ENCODE measurements around the gene IQCB1.
"Not testable (repeated sequence)": the region's sequence is repeated elsewhere in the genome, so short reads cannot be mapped to it uniquely, and the experiment has no call there.

The IQCB1 gene

DNA sequence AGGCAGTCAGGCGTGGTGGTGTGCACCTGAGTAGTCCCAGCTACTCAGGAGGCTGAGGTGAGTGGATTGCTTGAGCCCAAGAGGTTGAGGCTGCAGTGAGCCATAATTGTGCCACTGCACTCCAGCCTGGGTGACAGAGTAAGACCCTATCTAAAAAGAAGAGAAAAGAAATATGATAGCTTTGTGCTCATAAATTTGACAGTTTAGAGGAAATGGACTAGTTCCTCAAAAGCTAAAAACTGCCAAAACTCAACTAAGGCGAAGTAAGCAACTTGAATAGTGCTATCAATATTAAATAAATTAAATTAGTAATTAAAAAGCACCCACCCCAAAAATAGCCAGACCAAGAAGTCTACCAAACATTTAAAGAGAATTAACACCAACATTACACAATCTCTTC is 34.9 kb upstream of the IQCB1 start:
- TF ChIP-seq ZC3H10 (CRISPR knock-in tag; IDR thresholded peaks at IDR 0.05), result no peak
- TF ChIP-seq, protein P1, sequence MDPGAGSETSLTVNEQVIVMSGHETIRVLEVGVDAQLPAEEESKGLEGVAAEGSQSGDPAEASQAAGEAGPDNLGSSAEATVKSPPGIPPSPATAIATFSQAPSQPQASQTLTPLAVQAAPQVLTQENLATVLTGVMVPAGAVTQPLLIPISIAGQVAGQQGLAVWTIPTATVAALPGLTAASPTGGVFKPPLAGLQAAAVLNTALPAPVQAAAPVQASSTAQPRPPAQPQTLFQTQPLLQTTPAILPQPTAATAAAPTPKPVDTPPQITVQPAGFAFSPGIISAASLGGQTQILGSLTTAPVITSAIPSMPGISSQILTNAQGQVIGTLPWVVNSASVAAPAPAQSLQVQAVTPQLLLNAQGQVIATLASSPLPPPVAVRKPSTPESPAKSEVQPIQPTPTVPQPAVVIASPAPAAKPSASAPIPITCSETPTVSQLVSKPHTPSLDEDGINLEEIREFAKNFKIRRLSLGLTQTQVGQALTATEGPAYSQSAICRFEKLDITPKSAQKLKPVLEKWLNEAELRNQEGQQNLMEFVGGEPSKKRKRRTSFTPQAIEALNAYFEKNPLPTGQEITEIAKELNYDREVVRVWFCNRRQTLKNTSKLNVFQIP (CRISPR knock-in tag; IDR thresholded peaks at IDR 0.05; ENCODE audit: borderline replicate concordance, low read depth), result no peak
- TF ChIP-seq ZNF70 (CRISPR knock-in tag; IDR thresholded peaks at IDR 0.05), result no peak
- TF ChIP-seq ZFP30 (CRISPR knock-in tag; IDR thresholded peaks at IDR 0.05), result no peak
- no peak for TF ChIP-seq PPARA (CRISPR knock-in tag; IDR thresholded peaks at IDR 0.05; ENCODE audit: borderline replicate concordance)
- no peak for TF ChIP-seq RARB (CRISPR knock-in tag; IDR thresholded peaks at IDR 0.05)
- no peak for TF ChIP-seq GLIS3 (CRISPR knock-in tag; IDR thresholded peaks at IDR 0.05)
- no peak for TF ChIP-seq ISL1 (CRISPR knock-in tag; IDR thresholded peaks at IDR 0.05)
- TF ChIP-seq, protein P2, sequence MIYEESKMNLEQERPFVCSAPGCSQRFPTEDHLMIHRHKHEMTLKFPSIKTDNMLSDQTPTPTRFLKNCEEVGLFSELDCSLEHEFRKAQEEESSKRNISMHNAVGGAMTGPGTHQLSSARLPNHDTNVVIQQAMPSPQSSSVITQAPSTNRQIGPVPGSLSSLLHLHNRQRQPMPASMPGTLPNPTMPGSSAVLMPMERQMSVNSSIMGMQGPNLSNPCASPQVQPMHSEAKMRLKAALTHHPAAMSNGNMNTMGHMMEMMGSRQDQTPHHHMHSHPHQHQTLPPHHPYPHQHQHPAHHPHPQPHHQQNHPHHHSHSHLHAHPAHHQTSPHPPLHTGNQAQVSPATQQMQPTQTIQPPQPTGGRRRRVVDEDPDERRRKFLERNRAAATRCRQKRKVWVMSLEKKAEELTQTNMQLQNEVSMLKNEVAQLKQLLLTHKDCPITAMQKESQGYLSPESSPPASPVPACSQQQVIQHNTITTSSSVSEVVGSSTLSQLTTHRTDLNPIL (CRISPR knock-in tag; IDR thresholded peaks at IDR 0.05; ENCODE audit: low read depth), result no peak
- ATAC-seq, result no peak

DNA sequence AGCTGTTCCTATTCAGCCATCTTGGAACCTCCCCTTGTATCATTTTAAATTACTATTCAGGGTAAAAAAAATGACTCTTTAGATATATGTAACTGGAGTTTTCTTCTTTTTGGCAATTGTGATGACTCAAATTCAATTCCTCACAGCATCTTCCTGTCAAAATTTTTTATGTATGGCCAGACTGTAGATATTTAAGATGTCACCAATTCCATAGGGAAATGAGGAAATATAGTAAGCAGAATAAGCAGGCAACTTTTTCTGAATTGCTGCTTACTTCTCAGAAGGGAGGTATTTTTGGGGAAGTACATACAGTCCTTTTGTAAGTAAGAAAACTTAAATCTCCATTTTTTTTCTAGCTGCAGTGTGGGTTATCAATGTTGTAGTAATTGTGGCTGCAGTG is 28.9 kb upstream of the IQCB1 start:
- no peak for TF ChIP-seq ZNF565 (CRISPR knock-in tag; conservative IDR thresholded peaks at IDR 0.05; ENCODE audit: low read depth)
- TF ChIP-seq TCF4 (CRISPR knock-in tag; IDR thresholded peaks at IDR 0.05; ENCODE audit: borderline replicate concordance), result no peak
- TF ChIP-seq, protein P2 (CRISPR knock-in tag; IDR thresholded peaks at IDR 0.05; ENCODE audit: low read depth), result no peak
- no peak for TF ChIP-seq SNAI2 (CRISPR knock-in tag; IDR thresholded peaks at IDR 0.05)
- TF ChIP-seq, protein P3, sequence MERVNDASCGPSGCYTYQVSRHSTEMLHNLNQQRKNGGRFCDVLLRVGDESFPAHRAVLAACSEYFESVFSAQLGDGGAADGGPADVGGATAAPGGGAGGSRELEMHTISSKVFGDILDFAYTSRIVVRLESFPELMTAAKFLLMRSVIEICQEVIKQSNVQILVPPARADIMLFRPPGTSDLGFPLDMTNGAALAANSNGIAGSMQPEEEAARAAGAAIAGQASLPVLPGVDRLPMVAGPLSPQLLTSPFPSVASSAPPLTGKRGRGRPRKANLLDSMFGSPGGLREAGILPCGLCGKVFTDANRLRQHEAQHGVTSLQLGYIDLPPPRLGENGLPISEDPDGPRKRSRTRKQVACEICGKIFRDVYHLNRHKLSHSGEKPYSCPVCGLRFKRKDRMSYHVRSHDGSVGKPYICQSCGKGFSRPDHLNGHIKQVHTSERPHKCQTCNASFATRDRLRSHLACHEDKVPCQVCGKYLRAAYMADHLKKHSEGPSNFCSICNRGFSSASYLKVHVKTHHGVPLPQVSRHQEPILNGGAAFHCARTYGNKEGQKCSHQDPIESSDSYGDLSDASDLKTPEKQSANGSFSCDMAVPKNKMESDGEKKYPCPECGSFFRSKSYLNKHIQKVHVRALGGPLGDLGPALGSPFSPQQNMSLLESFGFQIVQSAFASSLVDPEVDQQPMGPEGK (CRISPR knock-in tag; IDR thresholded peaks at IDR 0.05; ENCODE audit: borderline replicate concordance), result no peak
- no peak for ATAC-seq

DNA sequence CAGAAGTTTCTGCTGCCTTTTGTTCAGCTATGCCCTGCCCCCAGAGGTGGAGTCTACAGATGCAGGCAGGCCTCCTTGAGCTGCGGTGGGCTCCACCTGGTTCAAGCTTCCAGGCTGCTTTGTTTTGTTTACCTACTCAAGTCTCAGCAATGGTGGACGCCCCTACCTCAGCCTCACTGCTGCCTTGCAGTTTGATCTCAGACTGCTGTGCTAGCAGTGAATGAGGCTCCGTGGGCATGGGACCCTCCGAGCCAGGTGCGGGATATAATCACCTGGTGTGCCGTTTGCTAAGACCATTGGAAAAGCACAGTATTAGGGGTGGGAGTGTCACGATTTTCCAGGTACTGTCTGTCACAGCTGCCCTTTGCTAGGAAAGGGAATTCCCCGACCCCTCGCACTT is 28.4 kb upstream of the IQCB1 start:
- ATAC-seq, result not testable (repeated sequence)

DNA sequence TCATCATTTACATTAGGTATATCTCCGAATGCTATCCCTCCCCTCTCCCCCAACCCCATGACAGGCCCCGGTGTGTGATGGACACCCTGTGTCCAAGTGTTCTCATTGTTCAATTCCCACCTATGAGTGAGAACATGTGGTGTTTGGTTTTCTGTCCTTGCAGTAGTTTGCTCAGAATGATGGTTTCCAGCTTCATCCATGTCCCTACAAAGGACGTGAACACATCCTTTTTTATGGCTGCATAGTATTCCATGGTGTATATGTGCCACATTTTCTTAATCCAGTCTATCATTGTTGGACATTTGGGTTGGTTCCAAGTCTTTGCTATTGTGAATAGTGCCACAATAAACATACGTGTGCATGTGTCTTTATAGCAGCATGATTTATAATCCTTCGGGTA is 22.9 kb upstream of the IQCB1 start:
- not testable (repeated sequence) for ATAC-seq

DNA sequence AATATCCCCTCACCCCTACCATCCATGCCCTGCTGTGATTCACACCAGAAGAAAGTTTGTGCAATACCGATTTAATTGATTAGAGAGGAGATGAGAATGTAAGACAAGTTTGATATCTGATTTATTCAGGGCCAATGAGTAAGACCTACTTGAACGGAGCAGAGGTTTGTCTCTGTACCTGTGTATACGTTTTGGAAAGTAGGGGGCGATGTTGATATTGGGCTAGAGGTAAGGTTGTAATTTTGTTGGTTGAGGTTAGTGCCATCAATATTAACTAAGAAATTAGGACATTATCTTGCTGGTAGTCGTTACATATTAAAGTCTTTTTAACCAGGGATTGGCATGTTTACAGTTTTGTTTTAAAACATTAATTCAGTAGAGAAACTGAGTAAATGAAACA is 20.7 kb upstream of the IQCB1 start:
- TF ChIP-seq TOX (CRISPR knock-in tag; IDR thresholded peaks at IDR 0.05; ENCODE audit: borderline replicate concordance), result no peak
- no peak for TF ChIP-seq ZNF565 (CRISPR knock-in tag; conservative IDR thresholded peaks at IDR 0.05; ENCODE audit: low read depth)
- TF ChIP-seq SNAI2 (CRISPR knock-in tag; IDR thresholded peaks at IDR 0.05), result no peak
- TF ChIP-seq, protein P3 (CRISPR knock-in tag; IDR thresholded peaks at IDR 0.05; ENCODE audit: borderline replicate concordance), result no peak
- TF ChIP-seq ISL1 (CRISPR knock-in tag; IDR thresholded peaks at IDR 0.05), result no peak
- no peak for TF ChIP-seq PPARA (CRISPR knock-in tag; IDR thresholded peaks at IDR 0.05; ENCODE audit: borderline replicate concordance)
- no peak for TF ChIP-seq ESRRG (CRISPR knock-in tag; IDR thresholded peaks at IDR 0.05)
- TF ChIP-seq GLIS3 (CRISPR knock-in tag; IDR thresholded peaks at IDR 0.05), result no peak
- TF ChIP-seq ZC3H10 (CRISPR knock-in tag; IDR thresholded peaks at IDR 0.05), result no peak
- no peak for TF ChIP-seq OSR1 (CRISPR knock-in tag; IDR thresholded peaks at IDR 0.05)
- no peak for TF ChIP-seq ZNF70 (CRISPR knock-in tag; IDR thresholded peaks at IDR 0.05)
- no peak for TF ChIP-seq TCF4 (CRISPR knock-in tag; IDR thresholded peaks at IDR 0.05; ENCODE audit: borderline replicate concordance)
- ATAC-seq, result no peak

DNA sequence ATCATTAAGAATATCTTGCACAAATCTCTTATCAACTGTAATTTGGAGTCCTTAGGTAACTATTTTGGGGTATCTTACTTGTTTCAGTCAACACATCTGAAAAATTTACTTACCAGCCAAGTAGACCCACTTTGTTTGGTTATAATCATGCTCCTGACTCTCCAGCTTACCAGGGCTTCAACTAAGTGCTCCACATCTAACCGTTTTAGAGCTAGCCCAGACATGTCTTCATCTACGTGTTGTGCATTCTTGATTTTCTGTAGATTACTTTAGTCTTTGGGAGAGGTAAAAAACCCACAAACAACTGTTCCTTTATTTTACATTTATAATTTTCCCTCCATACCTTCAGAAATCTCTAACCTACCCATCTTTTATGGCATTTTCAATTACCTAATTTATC is 17.4 kb upstream of the IQCB1 start:
- no peak for ATAC-seq
- TF ChIP-seq ZFP3 (CRISPR knock-in tag; IDR thresholded peaks at IDR 0.05), result no peak
- TF ChIP-seq, protein P4, sequence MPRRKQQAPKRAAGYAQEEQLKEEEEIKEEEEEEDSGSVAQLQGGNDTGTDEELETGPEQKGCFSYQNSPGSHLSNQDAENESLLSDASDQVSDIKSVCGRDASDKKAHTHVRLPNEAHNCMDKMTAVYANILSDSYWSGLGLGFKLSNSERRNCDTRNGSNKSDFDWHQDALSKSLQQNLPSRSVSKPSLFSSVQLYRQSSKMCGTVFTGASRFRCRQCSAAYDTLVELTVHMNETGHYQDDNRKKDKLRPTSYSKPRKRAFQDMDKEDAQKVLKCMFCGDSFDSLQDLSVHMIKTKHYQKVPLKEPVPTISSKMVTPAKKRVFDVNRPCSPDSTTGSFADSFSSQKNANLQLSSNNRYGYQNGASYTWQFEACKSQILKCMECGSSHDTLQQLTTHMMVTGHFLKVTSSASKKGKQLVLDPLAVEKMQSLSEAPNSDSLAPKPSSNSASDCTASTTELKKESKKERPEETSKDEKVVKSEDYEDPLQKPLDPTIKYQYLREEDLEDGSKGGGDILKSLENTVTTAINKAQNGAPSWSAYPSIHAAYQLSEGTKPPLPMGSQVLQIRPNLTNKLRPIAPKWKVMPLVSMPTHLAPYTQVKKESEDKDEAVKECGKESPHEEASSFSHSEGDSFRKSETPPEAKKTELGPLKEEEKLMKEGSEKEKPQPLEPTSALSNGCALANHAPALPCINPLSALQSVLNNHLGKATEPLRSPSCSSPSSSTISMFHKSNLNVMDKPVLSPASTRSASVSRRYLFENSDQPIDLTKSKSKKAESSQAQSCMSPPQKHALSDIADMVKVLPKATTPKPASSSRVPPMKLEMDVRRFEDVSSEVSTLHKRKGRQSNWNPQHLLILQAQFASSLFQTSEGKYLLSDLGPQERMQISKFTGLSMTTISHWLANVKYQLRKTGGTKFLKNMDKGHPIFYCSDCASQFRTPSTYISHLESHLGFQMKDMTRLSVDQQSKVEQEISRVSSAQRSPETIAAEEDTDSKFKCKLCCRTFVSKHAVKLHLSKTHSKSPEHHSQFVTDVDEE (CRISPR knock-in tag; IDR thresholded peaks at IDR 0.05), result no peak

All from SK-N-SH treated with all-trans-retinoic acid at 6 μM for 48 hours (cell line).